GM10266 (cell line): Measurements from ENCODE around the gene UTP3.

Source experiments
- DNase-seq: peaks from one replicate; pipeline ENCODE4 v3.0.0; 2012; ENCODE audit errors: extremely low spot score
- TF ChIP-seq, protein P1 (sequence below): IDR thresholded peaks from 2 replicates; pipeline ENCODE4 v1.5.1; 2012; ENCODE audit warnings: mild to moderate bottlenecking, low read depth; ENCODE audit not compliant: control insufficient read depth, insufficient read depth; ENCODE audit errors: missing control alignments

The UTP3 gene

DNA sequence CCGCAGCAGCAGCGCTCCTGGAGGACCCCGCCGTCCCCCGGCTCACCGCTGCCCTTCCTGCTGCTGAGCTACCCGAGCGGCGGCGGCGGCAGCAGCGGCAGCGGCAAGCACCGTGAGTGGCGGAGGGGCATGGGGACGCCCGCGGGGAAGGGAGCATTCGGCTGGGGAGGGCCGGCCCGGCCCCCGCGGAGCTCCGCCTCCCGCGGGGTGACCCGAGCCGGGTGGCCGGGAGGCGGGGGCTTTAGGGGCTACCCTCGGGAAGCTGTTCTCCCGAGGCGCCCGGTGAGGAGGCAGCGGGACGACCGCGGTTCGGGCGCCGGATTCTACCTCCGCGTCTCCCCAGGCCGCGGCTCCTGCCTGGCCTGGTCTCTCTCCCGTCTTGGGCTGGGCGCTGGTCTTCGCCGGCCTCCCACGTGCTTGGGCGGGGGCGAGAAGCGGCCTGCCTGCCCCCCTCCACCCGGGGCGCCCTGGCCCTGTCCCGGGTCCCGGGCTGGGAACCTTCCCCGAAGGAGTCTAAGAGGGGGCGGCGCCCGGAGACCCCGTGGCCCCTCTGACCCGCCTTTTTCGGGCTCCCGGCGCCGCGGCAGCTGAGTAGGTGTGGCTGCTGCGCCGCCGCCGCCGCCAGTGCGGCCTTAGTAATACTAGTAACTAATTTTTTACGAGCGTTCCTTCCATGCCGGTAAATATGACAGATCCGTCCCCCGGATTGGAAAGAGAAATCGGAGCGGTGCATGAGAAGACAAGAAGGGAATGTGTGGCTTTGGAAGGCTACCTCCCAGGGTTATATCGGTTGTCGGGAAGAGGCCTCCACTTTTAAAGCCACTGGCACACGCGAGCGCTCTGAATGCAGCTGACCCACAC lies 17.1 kb downstream of the UTP3 start:
- DNase-seq = peak; percentile 87
- TF ChIP-seq, protein P1, sequence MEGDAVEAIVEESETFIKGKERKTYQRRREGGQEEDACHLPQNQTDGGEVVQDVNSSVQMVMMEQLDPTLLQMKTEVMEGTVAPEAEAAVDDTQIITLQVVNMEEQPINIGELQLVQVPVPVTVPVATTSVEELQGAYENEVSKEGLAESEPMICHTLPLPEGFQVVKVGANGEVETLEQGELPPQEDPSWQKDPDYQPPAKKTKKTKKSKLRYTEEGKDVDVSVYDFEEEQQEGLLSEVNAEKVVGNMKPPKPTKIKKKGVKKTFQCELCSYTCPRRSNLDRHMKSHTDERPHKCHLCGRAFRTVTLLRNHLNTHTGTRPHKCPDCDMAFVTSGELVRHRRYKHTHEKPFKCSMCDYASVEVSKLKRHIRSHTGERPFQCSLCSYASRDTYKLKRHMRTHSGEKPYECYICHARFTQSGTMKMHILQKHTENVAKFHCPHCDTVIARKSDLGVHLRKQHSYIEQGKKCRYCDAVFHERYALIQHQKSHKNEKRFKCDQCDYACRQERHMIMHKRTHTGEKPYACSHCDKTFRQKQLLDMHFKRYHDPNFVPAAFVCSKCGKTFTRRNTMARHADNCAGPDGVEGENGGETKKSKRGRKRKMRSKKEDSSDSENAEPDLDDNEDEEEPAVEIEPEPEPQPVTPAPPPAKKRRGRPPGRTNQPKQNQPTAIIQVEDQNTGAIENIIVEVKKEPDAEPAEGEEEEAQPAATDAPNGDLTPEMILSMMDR = peak; percentile 26

DNA sequence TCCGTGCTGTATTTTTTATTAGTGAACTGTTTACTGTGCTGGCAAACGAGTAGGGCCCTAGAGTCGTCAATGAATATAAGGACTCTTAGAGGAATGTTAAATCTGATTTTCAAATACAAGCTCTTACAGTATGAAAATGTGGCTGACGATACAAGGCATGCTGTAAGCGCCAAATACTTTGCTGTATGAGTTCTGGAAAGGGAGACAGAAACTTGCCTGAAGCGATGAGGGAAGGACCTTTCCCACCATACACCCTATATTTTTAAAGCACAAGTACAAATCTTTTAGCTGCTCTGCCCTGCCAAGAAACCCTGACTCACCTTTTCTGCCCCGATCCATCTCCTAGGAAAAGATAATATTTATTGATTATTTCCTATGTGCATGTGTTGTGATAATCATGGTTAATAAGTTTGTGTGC lies 17.7 kb downstream of the UTP3 start:
- no peak for DNase-seq
- TF ChIP-seq, protein P1 = no peak

DNA sequence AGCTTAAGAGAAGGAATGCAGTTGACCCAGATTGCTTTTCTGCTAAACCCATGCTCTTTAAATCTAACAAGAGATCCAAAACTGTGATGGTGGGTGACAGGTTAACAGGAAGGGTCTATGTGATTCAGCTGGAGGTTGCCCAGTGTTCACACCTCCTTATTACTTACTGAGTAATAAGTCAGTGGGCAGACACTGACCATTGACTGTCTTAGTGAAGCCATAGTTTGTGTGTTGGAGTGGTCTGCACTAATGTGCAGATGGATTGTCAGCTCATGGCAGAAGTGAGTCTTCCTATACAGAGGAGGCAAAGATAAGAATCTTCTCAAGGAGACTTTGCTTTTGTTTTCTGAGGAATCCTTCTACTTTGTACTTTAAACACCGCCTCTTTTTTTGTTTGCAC lies 18.2 kb downstream of the UTP3 start:
- DNase-seq = no peak
- TF ChIP-seq, protein P1 = no peak

DNA sequence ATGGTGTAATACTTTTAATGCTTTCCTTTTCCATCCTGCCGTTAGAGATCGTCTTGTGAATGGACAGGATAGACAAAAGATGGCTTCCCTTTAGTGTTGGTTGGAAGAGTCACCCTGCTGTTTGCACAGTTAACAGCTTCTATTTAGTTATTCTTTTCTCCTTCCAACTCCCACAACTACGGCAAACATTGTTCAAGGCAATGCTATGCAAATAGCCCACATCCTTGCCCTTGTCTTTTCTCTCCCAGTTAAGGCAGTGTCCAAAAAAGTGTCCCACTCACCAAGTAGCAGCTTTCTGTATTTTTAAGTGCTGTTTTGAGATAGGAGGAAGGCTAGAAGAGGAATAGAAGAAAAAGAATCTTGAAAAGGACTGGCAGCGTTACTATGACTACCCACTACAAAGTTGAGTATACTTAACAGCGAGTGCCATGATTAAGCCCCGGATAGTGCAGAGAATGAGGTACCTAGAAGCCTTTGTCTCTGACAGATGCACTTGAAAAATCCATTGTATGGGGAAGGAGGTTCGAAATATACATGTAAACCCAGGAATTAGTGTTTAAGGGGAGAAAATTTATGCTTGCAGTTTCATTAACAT lies 21.4 kb downstream of the UTP3 start:
- DNase-seq = no peak
- TF ChIP-seq, protein P1 = no peak

DNA sequence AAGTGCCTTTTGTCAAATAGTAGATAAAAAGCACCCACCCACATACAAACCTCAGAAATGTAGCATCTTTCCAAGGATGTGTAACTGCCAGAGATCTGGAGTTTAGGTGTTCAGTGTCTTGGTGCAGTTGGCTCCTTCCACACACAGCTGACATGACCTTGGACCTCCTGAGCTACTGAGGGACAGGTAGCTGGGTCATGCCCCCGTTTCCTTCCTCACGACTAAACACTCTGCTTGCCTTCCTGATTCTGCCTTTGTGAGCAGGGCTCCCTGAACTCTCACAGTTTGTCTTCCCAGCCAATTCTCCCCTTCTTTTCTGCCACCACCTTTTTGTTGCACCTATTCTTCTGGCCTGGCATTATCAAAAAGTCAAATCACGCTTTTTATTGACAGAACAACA lies 23.3 kb downstream of the UTP3 start:
- TF ChIP-seq, protein P1 = no peak
- DNase-seq = no peak

- TF ChIP-seq, protein P1 = no peak
- DNase-seq = no peak
Observed at GRCh38 chr4:70712150-70712549, 23.8 kb downstream of the UTP3 start.
